ENCODE data around the gene MRPS6. TPM values are rescaled to one million over a fixed set of nuclear protein-coding genes. Genes with fewer than 3 reads are reported as not detected.

MRPS6 gene
- total and polyA plus RNA-seq, 4 donors: 12.1 to 83.0 (median 17.0) TPM

GRCh38 chr21:34076835-34077234 is 3.5 kb downstream of the MRPS6 start (continued):
- no peak for TF ChIP-seq ZBTB33 (IDR thresholded peaks at IDR 0.05)
- TF ChIP-seq EGR1 (IDR thresholded peaks at IDR 0.05; ENCODE audit: low read depth in 2 of 2): no peak
- no peak for TF ChIP-seq ATF3 (IDR thresholded peaks at IDR 0.05)

- no peak overlapping the region for H3K4me3 ChIP-seq (ENCODE audit: low read depth in 1 of 3, low read length in 3 of 3)
- no peak overlapping the region for H3K9ac ChIP-seq (ENCODE audit: low read depth in 1 of 2, low read length in 2 of 2)
- H3K9me3 ChIP-seq (ENCODE audit: control insufficient read depth in 4 of 4, low read length in 3 of 4): no peaks in the 10 kb centered on the region
- TF ChIP-seq JUND (IDR thresholded peaks at IDR 0.05) (no peak), ATF3 (IDR thresholded peaks at IDR 0.05) (no peak), MAX (IDR thresholded peaks at IDR 0.05) (no peak), GABPA (IDR thresholded peaks at IDR 0.05 in 1 of 2, conservative IDR thresholded peaks at IDR 0.05 in 1 of 2) (no peak), SP1 (IDR thresholded peaks at IDR 0.05) (no peak), NR2F2 (IDR thresholded peaks at IDR 0.05) (no peak), TAF1 (conservative IDR thresholded peaks at IDR 0.05) (no peak), CTCF (IDR thresholded peaks at IDR 0.05; ENCODE audit: low read depth, low read length, missing input control) (no peak), HNF4G (IDR thresholded peaks at IDR 0.05) (no peak), RXRA (IDR thresholded peaks at IDR 0.05) (no peak), ZBTB33 (IDR thresholded peaks at IDR 0.05) (no peak), EGR1 (IDR thresholded peaks at IDR 0.05; ENCODE audit: low read depth in 2 of 2) (no peak), REST (IDR thresholded peaks at IDR 0.05) (no peak)
- H3K27ac ChIP-seq (ENCODE audit: low read depth in 1 of 2, low read length in 2 of 2): no peak overlapping the region
- H3K4me1 ChIP-seq (ENCODE audit: control insufficient read depth in 4 of 4, insufficient read depth in 4 of 4, low read length in 3 of 4): peaks cover 1 to 36% (median 20%) of the 10 kb centered on the region in 4 donors
- no peaks in the 10 kb centered on the region for H3K27me3 ChIP-seq (ENCODE audit: control insufficient read depth in 4 of 4, insufficient read depth in 4 of 4, low read length in 3 of 4)
- 87% methylated on average over 1 of the region's 1 CpG for WGBS
- no peak for DNase-seq (ENCODE audit: low spot score)
- H3K36me3 ChIP-seq (ENCODE audit: control insufficient read depth in 4 of 4, insufficient read depth in 3 of 4, low read depth in 1 of 4, low read length in 3 of 4): peaks cover 0 to 4% (median under 1%) of the 10 kb centered on the region in 4 donors
Observed at GRCh38 chr21:34077888-34078287, 4.5 kb downstream of the MRPS6 start.

Data from liver (tissue), 9 donors.